ENCODE data around the gene OGFOD3.

The OGFOD3 gene

DNA sequence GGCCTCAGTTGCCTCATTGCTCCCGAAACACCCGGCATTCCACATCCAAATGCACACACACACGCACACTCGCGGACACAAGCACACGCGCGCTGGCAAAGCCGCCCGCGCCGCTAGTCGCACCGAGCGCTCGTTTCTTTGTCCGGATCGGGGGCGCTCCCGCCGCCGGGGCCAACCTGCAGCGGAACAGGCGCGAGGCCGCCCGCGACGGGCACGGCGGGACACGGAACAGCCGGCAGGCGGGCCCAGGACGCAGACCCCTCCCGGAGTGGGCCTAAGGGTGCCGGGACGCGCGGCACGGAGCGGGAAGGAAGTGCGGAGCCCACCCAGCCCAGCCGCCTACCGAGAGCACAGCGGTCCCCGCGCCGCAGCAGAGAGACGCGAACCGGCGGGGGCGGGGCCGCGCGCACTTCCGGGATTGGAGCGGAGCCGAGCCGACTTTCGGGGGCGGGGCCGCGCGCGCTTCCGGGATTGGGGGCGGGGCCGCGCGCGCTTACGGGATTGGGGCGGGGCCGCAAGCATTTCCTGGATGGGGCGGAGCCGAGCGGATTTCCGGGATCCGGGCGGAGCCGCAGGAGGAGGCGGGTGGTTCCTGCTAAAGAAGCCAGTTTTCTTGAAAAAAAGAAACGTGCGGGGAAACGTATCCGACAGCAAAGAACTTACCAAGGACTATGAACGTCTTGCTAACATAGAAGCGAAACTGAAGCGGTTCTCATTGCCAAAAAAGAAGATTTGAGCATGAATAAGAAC is 32.1 kb upstream of the OGFOD3 start, which contains the start of gene CYBC1:
Gene CYBC1 (minus strand): TSS at position 396 of the 750 bp plus-strand sequence. CDS start 1,498 bp downstream, outside the sequence.
- FAIRE-seq = no peak
- DNase-seq (ENCODE audit: insufficient read length, low spot score) = no peak
- TF ChIP-seq, protein P1, sequence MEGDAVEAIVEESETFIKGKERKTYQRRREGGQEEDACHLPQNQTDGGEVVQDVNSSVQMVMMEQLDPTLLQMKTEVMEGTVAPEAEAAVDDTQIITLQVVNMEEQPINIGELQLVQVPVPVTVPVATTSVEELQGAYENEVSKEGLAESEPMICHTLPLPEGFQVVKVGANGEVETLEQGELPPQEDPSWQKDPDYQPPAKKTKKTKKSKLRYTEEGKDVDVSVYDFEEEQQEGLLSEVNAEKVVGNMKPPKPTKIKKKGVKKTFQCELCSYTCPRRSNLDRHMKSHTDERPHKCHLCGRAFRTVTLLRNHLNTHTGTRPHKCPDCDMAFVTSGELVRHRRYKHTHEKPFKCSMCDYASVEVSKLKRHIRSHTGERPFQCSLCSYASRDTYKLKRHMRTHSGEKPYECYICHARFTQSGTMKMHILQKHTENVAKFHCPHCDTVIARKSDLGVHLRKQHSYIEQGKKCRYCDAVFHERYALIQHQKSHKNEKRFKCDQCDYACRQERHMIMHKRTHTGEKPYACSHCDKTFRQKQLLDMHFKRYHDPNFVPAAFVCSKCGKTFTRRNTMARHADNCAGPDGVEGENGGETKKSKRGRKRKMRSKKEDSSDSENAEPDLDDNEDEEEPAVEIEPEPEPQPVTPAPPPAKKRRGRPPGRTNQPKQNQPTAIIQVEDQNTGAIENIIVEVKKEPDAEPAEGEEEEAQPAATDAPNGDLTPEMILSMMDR (IDR thresholded peaks at IDR 0.05; ENCODE audit: insufficient read depth, missing control alignments) = no peak

DNA sequence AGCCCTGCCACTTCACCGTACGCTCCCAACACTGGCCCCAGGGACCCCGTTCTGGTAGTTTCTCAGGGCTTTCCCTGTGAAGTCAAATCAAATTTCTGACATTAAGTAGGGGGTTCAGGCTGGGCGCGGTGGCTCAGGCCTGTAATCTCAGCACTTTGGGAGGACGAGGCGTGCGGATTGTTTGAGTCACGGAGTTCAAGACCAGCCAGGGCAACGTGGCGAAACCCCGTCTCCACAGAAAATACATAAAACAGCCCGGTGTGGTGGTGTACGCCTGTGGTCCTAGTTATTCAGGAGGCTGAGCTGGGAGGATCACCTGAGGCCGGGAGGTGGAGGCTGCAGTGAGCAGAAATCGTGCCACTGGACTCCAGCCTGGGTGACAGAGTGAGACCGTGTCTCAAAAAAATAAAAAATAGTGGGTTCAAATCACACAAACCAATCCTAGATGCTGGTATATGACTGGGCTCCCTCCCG is 31.5 kb upstream of the OGFOD3 start:
- DNase-seq (ENCODE audit: insufficient read length, low spot score) = no peak
- TF ChIP-seq, protein P1 (IDR thresholded peaks at IDR 0.05; ENCODE audit: insufficient read depth, missing control alignments) = no peak
- no peak for FAIRE-seq

DNA sequence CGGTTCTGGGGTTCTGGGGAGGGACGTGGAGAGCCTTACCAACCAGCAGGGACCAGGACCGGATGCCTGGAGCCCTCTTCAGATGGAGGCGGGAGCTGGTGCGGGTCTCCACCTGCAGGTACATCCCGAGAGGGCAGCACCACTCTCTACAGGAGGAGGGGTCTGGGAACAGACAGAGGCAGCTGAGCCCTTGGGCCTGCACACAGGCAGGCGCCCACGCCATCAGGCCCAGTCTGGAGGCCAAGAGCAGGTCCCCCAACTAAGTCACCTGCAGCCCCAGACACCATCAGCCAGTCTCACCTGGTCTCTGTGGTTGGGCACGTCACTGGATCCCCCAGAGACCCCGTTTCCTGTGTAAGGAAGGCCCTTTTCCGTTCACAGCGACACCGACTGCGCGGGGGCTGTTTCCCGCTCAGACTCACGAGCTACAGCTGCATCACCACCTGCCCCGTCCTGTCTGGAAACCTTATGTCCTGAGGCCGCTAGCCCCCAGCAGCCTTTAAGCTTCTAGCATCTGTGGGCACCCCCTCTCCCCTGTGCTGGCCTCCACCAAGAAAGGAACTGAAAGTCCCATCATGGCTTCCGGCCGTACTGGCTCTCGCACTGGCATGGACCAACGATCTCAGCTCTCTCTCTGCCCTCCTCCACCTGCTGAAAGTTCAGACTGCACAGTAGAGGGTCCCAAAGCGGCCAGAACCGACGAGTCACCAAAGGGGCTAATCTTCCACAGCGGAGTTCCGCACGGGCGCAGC is 30.9 kb upstream of the OGFOD3 start:
- FAIRE-seq (no peak), DNase-seq (ENCODE audit: insufficient read length, low spot score) (no peak)
- TF ChIP-seq, protein P1 (IDR thresholded peaks at IDR 0.05; ENCODE audit: insufficient read depth, missing control alignments) = no peak

DNA sequence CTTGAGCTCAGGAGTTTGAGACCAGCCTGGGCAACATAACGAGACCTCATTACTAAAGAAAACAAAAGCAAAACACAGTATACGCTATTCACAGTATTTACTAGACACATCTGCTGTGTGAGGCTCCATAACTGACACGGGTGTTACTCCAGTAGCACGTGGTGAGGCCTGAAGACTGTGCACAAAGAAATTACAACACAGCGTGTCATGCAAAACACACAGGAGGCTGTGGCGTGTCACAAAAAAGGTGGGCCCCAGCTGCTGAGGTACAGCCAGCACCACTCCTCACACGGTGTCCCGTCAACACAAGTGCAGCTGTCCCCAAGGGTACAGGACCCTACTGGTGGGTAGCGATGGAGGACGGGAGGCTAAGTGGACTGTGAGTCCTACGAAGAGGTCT is 29.5 kb upstream of the OGFOD3 start:
- FAIRE-seq (no peak), DNase-seq (ENCODE audit: insufficient read length, low spot score) (no peak)
- TF ChIP-seq, protein P1 (IDR thresholded peaks at IDR 0.05; ENCODE audit: insufficient read depth, missing control alignments) = no peak

DNA sequence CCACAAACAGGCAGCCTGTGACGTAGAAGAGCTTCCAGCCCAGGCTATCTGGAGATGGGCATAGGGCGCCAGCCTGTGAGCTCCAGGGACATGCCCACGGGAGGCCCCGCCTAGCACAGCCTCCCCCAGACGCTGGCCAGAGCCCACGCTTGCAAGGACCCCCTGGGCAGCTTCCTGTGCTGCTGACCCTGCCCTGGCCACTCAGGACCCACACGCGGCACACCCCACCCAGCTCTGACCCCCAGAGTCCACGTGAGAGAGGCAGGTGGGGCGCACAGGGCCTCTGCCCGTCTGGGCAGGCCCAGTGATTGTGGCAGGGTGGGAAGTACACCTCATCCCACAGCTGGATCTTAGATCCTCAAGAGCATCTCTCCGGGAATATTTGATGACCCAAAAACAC is 28.3 kb upstream of the OGFOD3 start:
- TF ChIP-seq, protein P1 (IDR thresholded peaks at IDR 0.05; ENCODE audit: insufficient read depth, missing control alignments) = no peak
- DNase-seq (ENCODE audit: insufficient read length, low spot score) (no peak), FAIRE-seq (no peak)

DNA sequence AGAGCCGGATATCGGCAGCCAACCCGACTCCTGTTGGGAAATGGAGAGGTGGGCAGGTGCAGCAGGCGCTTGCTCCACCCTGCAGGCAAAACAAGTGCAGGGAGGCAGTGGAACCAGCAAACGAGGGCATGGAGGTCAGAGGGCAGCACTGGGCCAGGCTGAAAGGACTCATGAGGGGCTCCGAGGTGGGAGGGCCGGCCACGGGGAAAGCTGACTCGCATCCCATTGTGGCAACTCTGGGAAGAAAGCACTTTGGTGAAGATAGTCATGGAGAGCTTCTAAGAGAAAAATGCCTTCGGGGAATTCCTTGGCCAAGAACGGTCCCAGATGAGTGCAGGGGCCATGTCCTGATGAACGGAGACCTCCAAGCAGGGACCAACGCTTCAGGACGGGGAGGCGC is 27.7 kb upstream of the OGFOD3 start:
- DNase-seq (ENCODE audit: insufficient read length, low spot score) = no peak
- TF ChIP-seq, protein P1 (IDR thresholded peaks at IDR 0.05; ENCODE audit: insufficient read depth, missing control alignments) = no peak
- FAIRE-seq = no peak

All from D721Med (cell line).